ENCODE measurements around the gene ADSL. TPM values are rescaled to one million over a fixed set of nuclear protein-coding genes. Genes with fewer than 3 reads are reported as not detected.
"Not testable (repeated sequence)": the region's sequence is repeated elsewhere in the genome, so short reads cannot be mapped to it uniquely, and the experiment has no call there.

The ADSL gene
- polyA plus RNA-seq, 1 donor, result 83.9 TPM

GRCh38 chr22:40366068-40366467 is 19.8 kb downstream of the ADSL start:
- no CpG with 5 or more reads among the region's 2 CpGs for WGBS (ENCODE audit: insufficient coverage, low lambda C conversion rate)
- Histone ChIP-seq H3K9me3 (ENCODE audit: control insufficient read depth, low read depth, low read length) (no peaks in the 10 kb centered on the region), H3K27me3 (ENCODE audit: control insufficient read depth, insufficient read depth, low read length) (no peaks in the 10 kb centered on the region), H3K36me3 (ENCODE audit: control insufficient read depth, insufficient read depth, low read length) (peaks cover 69% of the 10 kb centered on the region), H3K4me1 (ENCODE audit: control insufficient read depth, insufficient read depth, low read length) (no peaks in the 10 kb centered on the region), H3K27ac (ENCODE audit: low read length) (no peak overlapping the region), H3K4me3 (ENCODE audit: low read length) (no peak overlapping the region)
- no peak for DNase-seq

- no peaks in the 10 kb centered on the region for H3K9me3 ChIP-seq (ENCODE audit: control insufficient read depth, low read depth, low read length)
- 100% methylated on average over 2 of the region's 6 CpGs for WGBS (ENCODE audit: insufficient coverage, low lambda C conversion rate)
- no peak overlapping the region for H3K4me3 ChIP-seq (ENCODE audit: low read length)
- H3K27me3 ChIP-seq (ENCODE audit: control insufficient read depth, insufficient read depth, low read length), result no peaks in the 10 kb centered on the region
- H3K4me1 ChIP-seq (ENCODE audit: control insufficient read depth, insufficient read depth, low read length), result no peaks in the 10 kb centered on the region
- H3K27ac ChIP-seq (ENCODE audit: low read length), result no peak overlapping the region
- peaks cover 56% of the 10 kb centered on the region for H3K36me3 ChIP-seq (ENCODE audit: control insufficient read depth, insufficient read depth, low read length)
- no peak for DNase-seq
Observed at GRCh38 chr22:40367342-40367741, 21.0 kb downstream of the ADSL start.

- Histone ChIP-seq H3K9me3 (ENCODE audit: control insufficient read depth, low read depth, low read length) (no peaks in the 10 kb centered on the region), H3K4me3 (ENCODE audit: low read length) (no peak overlapping the region), H3K4me1 (ENCODE audit: control insufficient read depth, insufficient read depth, low read length) (no peaks in the 10 kb centered on the region), H3K27ac (ENCODE audit: low read length) (no peak overlapping the region), H3K27me3 (ENCODE audit: control insufficient read depth, insufficient read depth, low read length) (no peaks in the 10 kb centered on the region), H3K36me3 (ENCODE audit: control insufficient read depth, insufficient read depth, low read length) (peaks cover 49% of the 10 kb centered on the region)
- DNase-seq, result no peak
- WGBS (ENCODE audit: insufficient coverage, low lambda C conversion rate), result no CpG with 5 or more reads among the region's 6 CpGs
Observed at GRCh38 chr22:40368016-40368415, 21.7 kb downstream of the ADSL start.

- Histone ChIP-seq H3K4me3 (ENCODE audit: low read length) (no peak overlapping the region), H3K4me1 (ENCODE audit: control insufficient read depth, insufficient read depth, low read length) (no peaks in the 10 kb centered on the region), H3K27me3 (ENCODE audit: control insufficient read depth, insufficient read depth, low read length) (no peaks in the 10 kb centered on the region), H3K9me3 (ENCODE audit: control insufficient read depth, low read depth, low read length) (no peaks in the 10 kb centered on the region), H3K36me3 (ENCODE audit: control insufficient read depth, insufficient read depth, low read length) (peaks cover 42% of the 10 kb centered on the region), H3K27ac (ENCODE audit: low read length) (no peak overlapping the region)
- no peak for DNase-seq
- 100% methylated on average over 1 of the region's 3 CpGs for WGBS (ENCODE audit: insufficient coverage, low lambda C conversion rate)
Observed at GRCh38 chr22:40368836-40369235, 22.5 kb downstream of the ADSL start.

GRCh38 chr22:40374567-40374966 is 28.3 kb downstream of the ADSL start:
- H3K4me1 ChIP-seq (ENCODE audit: control insufficient read depth, insufficient read depth, low read length), result no peaks in the 10 kb centered on the region
- no peaks in the 10 kb centered on the region for H3K36me3 ChIP-seq (ENCODE audit: control insufficient read depth, insufficient read depth, low read length)
- no peaks in the 10 kb centered on the region for H3K9me3 ChIP-seq (ENCODE audit: control insufficient read depth, low read depth, low read length)
- H3K27ac ChIP-seq (ENCODE audit: low read length), result no peak overlapping the region
- H3K4me3 ChIP-seq (ENCODE audit: low read length), result no peak overlapping the region
- no peaks in the 10 kb centered on the region for H3K27me3 ChIP-seq (ENCODE audit: control insufficient read depth, insufficient read depth, low read length)
- DNase-seq, result no peak
- no CpG with 5 or more reads among the region's 8 CpGs for WGBS (ENCODE audit: insufficient coverage, low lambda C conversion rate)

- H3K36me3 ChIP-seq (ENCODE audit: control insufficient read depth, insufficient read depth, low read length), result no peaks in the 10 kb centered on the region
- H3K4me1 ChIP-seq (ENCODE audit: control insufficient read depth, insufficient read depth, low read length), result no peaks in the 10 kb centered on the region
- H3K9me3 ChIP-seq (ENCODE audit: control insufficient read depth, low read depth, low read length), result no peaks in the 10 kb centered on the region
- no CpG with 5 or more reads among the region's 5 CpGs for WGBS (ENCODE audit: insufficient coverage, low lambda C conversion rate)
- H3K27ac ChIP-seq (ENCODE audit: low read length), result no peak overlapping the region
- no peak overlapping the region for H3K4me3 ChIP-seq (ENCODE audit: low read length)
- H3K27me3 ChIP-seq (ENCODE audit: control insufficient read depth, insufficient read depth, low read length), result no peaks in the 10 kb centered on the region
- DNase-seq, result no peak
Observed at GRCh38 chr22:40376149-40376548, 29.8 kb downstream of the ADSL start.

- DNase-seq, result no peak
- H3K36me3 ChIP-seq (ENCODE audit: control insufficient read depth, insufficient read depth, low read length), result no peaks in the 10 kb centered on the region
- H3K27me3 ChIP-seq (ENCODE audit: control insufficient read depth, insufficient read depth, low read length), result no peaks in the 10 kb centered on the region
- H3K9me3 ChIP-seq (ENCODE audit: control insufficient read depth, low read depth, low read length), result no peaks in the 10 kb centered on the region
- WGBS (ENCODE audit: insufficient coverage, low lambda C conversion rate), result 83% methylated on average over 1 of the region's 2 CpGs
- H3K4me3 ChIP-seq (ENCODE audit: low read length), result no peak overlapping the region
- H3K4me1 ChIP-seq (ENCODE audit: control insufficient read depth, insufficient read depth, low read length), result no peaks in the 10 kb centered on the region
- H3K27ac ChIP-seq (ENCODE audit: low read length), result no peak overlapping the region
Observed at GRCh38 chr22:40377931-40378330, 31.6 kb downstream of the ADSL start.

GRCh38 chr22:40378448-40378847 is 32.1 kb downstream of the ADSL start:
- WGBS (ENCODE audit: insufficient coverage, low lambda C conversion rate), result 92% methylated on average over 2 of the region's 11 CpGs
- H3K27me3 ChIP-seq (ENCODE audit: control insufficient read depth, insufficient read depth, low read length); H3K36me3 ChIP-seq (ENCODE audit: control insufficient read depth, insufficient read depth, low read length); H3K9me3 ChIP-seq (ENCODE audit: control insufficient read depth, low read depth, low read length); H3K4me1 ChIP-seq (ENCODE audit: control insufficient read depth, insufficient read depth, low read length); DNase-seq; H3K27ac ChIP-seq (ENCODE audit: low read length); H3K4me3 ChIP-seq (ENCODE audit: low read length): not testable (repeated sequence)

- no peaks in the 10 kb centered on the region for H3K36me3 ChIP-seq (ENCODE audit: control insufficient read depth, insufficient read depth, low read length)
- DNase-seq, result no peak
- no peak overlapping the region for H3K4me3 ChIP-seq (ENCODE audit: low read length)
- 100% methylated on average over 1 of the region's 3 CpGs for WGBS (ENCODE audit: insufficient coverage, low lambda C conversion rate)
- no peak overlapping the region for H3K27ac ChIP-seq (ENCODE audit: low read length)
- peaks cover 6% of the 10 kb centered on the region for H3K4me1 ChIP-seq (ENCODE audit: control insufficient read depth, insufficient read depth, low read length)
- H3K9me3 ChIP-seq (ENCODE audit: control insufficient read depth, low read depth, low read length), result no peaks in the 10 kb centered on the region
- no peaks in the 10 kb centered on the region for H3K27me3 ChIP-seq (ENCODE audit: control insufficient read depth, insufficient read depth, low read length)
Observed at GRCh38 chr22:40381461-40381860, 35.2 kb downstream of the ADSL start.

GRCh38 chr22:40383905-40384304 is 37.6 kb downstream of the ADSL start:
- H3K4me3 ChIP-seq (ENCODE audit: low read length), result no peak overlapping the region
- peaks cover 19% of the 10 kb centered on the region for H3K4me1 ChIP-seq (ENCODE audit: control insufficient read depth, insufficient read depth, low read length)
- no peaks in the 10 kb centered on the region for H3K36me3 ChIP-seq (ENCODE audit: control insufficient read depth, insufficient read depth, low read length)
- no peaks in the 10 kb centered on the region for H3K27me3 ChIP-seq (ENCODE audit: control insufficient read depth, insufficient read depth, low read length)
- no peak for DNase-seq
- no peak overlapping the region for H3K27ac ChIP-seq (ENCODE audit: low read length)
- H3K9me3 ChIP-seq (ENCODE audit: control insufficient read depth, low read depth, low read length), result no peaks in the 10 kb centered on the region
- WGBS (ENCODE audit: insufficient coverage, low lambda C conversion rate), result 100% methylated on average over 1 of the region's 3 CpGs

- Histone ChIP-seq H3K4me1 (ENCODE audit: control insufficient read depth, insufficient read depth, low read length) (peaks cover 19% of the 10 kb centered on the region), H3K9me3 (ENCODE audit: control insufficient read depth, low read depth, low read length) (no peaks in the 10 kb centered on the region), H3K27ac (ENCODE audit: low read length) (peak overlapping the region; percentile 2), H3K36me3 (ENCODE audit: control insufficient read depth, insufficient read depth, low read length) (no peaks in the 10 kb centered on the region), H3K27me3 (ENCODE audit: control insufficient read depth, insufficient read depth, low read length) (no peaks in the 10 kb centered on the region), H3K4me3 (ENCODE audit: low read length) (no peak overlapping the region)
- peak; percentile 14 to 56 for DNase-seq
- 25% methylated on average over 4 of the region's 10 CpGs for WGBS (ENCODE audit: insufficient coverage, low lambda C conversion rate)
Observed at GRCh38 chr22:40385036-40385782, 38.9 kb downstream of the ADSL start.
